GM12878 (cell line): ENCODE results near the gene MAP2K1. TPM values are rescaled to one million over a fixed set of nuclear protein-coding genes. Genes with fewer than 3 reads are reported as not detected.

Experiments
- CBFB ChIP-seq: IDR thresholded peaks from 2 replicates; pipeline ENCODE4 v1.6.1; 2016; ENCODE audit warnings: antibody characterized with exemption, low read depth
- CBX3 ChIP-seq: fragments of 200-600 bp; sonication (generic); IDR thresholded peaks from 2 replicates; pipeline ENCODE4 v1.6.1; 2016; ENCODE audit warnings: low read depth, borderline replicate concordance
- CREM ChIP-seq: IDR thresholded peaks from 2 replicates; pipeline ENCODE4 v1.6.1; 2014; ENCODE audit warnings: antibody characterized with exemption, low read depth
- EP300 ChIP-seq, 2 experiments: fragments of 150-350 bp in 1 of 2; IDR thresholded peaks; 2 replicates each; pipeline ENCODE4 v1.6.1; 2011 to 2012; ENCODE audit warnings: low read depth in 2 of 2, low read length in 2 of 2, borderline replicate concordance in 1 of 2, improper control_type of control experiment in 1 of 2, inconsistent platforms in 1 of 2; ENCODE audit not compliant: control insufficient read depth in 1 of 2
- LARP7 ChIP-seq: fragments of 450-650 bp; IDR thresholded peaks from 2 replicates; pipeline ENCODE4 v1.6.1; 2017; ENCODE audit warnings: mild to moderate bottlenecking
- MTA2 ChIP-seq: fragments of 450-650 bp; IDR thresholded peaks from 2 replicates; pipeline ENCODE4 v1.6.1; 2016; ENCODE audit warnings: low read depth, mild to moderate bottlenecking, moderate library complexity
- POLR2A ChIP-seq: IDR thresholded peaks from 2 replicates; pipeline ENCODE4 v1.6.1; 2011; ENCODE audit warnings: low read depth, mild to moderate bottlenecking, low read length
- RCOR1 ChIP-seq: conservative IDR thresholded peaks from 2 replicates; pipeline ENCODE4 v1.6.1; 2012; ENCODE audit warnings: low read depth, low read length, improper control_type of control experiment
- SMAD1 ChIP-seq: fragments of 450-650 bp; IDR thresholded peaks from 2 replicates; pipeline ENCODE4 v1.6.1; 2018; ENCODE audit warnings: mild to moderate bottlenecking, low read depth; ENCODE audit not compliant: partially characterized antibody
- TCF12 ChIP-seq: IDR thresholded peaks from 2 replicates; pipeline ENCODE4 v1.6.1; 2011; ENCODE audit warnings: low read depth, mild to moderate bottlenecking, low read length
- YY1 ChIP-seq: IDR thresholded peaks from 2 replicates; pipeline ENCODE4 v1.6.1; 2011; ENCODE audit warnings: low read depth, mild to moderate bottlenecking, low read length
- polyA plus RNA-seq, 11 experiments: library from polyadenylated mRNA; depleted of rRNA in 4 of 11; unstranded in 6 of 11; stranded (reverse) in 5 of 11; fragments of >200 nt; fragmentation: Nextera tagmentation in 4 of 11; fragmentation: Illumina TruSeq in 1 of 11; extraction: Ambion mirVana in 4 of 11; extraction: Trizol in 1 of 11; gene quantifications; 1 replicate in 1 of 11; 2 replicates in 10 of 11; pipeline versions ENCODE4 v1.2.1 to v1.2.3, GENCODE V29; 2011 to 2016; ENCODE audit warnings: inconsistent platforms in 2 of 11, missing spikeins in 2 of 11, low read depth in 1 of 11
- total RNA-seq, 4 experiments: library from RNA; depleted of rRNA in 3 of 4; stranded (reverse); fragments of >200 nt in 3 of 4; fragmentation: Illumina TruSeq in 1 of 4; extraction: Trizol in 1 of 4; gene quantifications; 2 replicates each; pipeline versions ENCODE4 v1.2.1 to v1.2.3, GENCODE V29; 2013 to 2021
- TF ChIP-seq, protein P1 (sequence below): fragments of 450-650 bp; IDR thresholded peaks from 2 replicates; pipeline ENCODE4 v1.6.1; 2017; ENCODE audit warnings: low read depth, mild to moderate bottlenecking, moderate library complexity
- TF ChIP-seq, protein P2 (sequence below): fragments of 450-650 bp; IDR thresholded peaks from 2 replicates; pipeline ENCODE4 v1.6.1; 2018; ENCODE audit warnings: borderline replicate concordance, mild to moderate bottlenecking; ENCODE audit not compliant: partially characterized antibody
- TF ChIP-seq, protein P3 (sequence below): IDR thresholded peaks from 2 replicates; pipeline ENCODE4 v1.6.1; 2012; ENCODE audit warnings: improper control_type of control experiment, low read depth, low read length; ENCODE audit not compliant: insufficient replicate concordance
- TF ChIP-seq, protein P4 (sequence below): IDR thresholded peaks from 2 replicates; pipeline ENCODE4 v1.6.1; 2012; ENCODE audit warnings: low read depth, low read length, improper control_type of control experiment
- TF ChIP-seq, protein P5 (sequence below): fragments of 450-650 bp; formaldehyde crosslinking; IDR thresholded peaks from 2 replicates; pipeline ENCODE4 v1.4.0; 2020; ENCODE audit warnings: mild to moderate bottlenecking, moderate library complexity

The MAP2K1 gene
- total and polyA plus RNA-seq, 10 of the 15 experiments (the other 5 are each of a cell fraction or from before 2014, with no cell fraction given): 11.2 to 112 (median 56.6) TPM

DNA sequence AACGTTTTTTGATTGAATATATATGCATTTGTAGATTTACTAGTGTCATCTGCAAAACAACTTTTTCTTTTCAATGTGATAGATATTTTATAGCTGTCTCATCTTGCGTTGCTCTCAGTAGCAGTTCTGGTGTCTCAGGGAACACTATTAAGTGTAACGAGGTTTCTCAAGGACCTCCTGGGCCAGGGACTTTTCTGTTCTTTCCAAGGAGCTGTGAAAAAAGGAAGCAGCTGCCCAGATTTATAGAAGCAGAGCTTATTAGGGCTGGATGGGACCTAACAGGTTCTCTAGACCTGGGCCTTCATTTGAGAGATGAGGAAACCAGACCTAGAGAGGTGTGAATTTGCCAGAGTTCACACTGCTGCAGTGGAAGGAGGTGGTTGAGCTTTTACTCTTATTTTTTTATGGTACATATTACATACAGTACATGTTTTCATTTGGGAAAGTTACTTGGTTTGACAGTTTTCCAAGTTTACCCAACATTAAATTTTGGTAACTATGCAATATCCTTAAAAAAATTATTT lies 16.1 kb downstream of the MAP2K1 start (continued):
- TF ChIP-seq YY1 (no peak), CREM (no peak), SMAD1 (no peak), RCOR1 (no peak), CBX3 (no peak), MTA2 (no peak), CBFB (no peak), POLR2A (no peak), TCF12 (no peak), EP300 (IDR thresholded peaks at IDR 0.05; ENCODE audit: borderline replicate concordance in 1 of 2, control insufficient read depth in 1 of 2, low read depth in 2 of 2, low read length in 2 of 2) (no peak), LARP7 (no peak)
- TF ChIP-seq, protein P1, sequence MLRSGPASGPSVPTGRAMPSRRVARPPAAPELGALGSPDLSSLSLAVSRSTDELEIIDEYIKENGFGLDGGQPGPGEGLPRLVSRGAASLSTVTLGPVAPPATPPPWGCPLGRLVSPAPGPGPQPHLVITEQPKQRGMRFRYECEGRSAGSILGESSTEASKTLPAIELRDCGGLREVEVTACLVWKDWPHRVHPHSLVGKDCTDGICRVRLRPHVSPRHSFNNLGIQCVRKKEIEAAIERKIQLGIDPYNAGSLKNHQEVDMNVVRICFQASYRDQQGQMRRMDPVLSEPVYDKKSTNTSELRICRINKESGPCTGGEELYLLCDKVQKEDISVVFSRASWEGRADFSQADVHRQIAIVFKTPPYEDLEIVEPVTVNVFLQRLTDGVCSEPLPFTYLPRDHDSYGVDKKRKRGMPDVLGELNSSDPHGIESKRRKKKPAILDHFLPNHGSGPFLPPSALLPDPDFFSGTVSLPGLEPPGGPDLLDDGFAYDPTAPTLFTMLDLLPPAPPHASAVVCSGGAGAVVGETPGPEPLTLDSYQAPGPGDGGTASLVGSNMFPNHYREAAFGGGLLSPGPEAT: peak; percentile 94
- TF ChIP-seq, protein P2, sequence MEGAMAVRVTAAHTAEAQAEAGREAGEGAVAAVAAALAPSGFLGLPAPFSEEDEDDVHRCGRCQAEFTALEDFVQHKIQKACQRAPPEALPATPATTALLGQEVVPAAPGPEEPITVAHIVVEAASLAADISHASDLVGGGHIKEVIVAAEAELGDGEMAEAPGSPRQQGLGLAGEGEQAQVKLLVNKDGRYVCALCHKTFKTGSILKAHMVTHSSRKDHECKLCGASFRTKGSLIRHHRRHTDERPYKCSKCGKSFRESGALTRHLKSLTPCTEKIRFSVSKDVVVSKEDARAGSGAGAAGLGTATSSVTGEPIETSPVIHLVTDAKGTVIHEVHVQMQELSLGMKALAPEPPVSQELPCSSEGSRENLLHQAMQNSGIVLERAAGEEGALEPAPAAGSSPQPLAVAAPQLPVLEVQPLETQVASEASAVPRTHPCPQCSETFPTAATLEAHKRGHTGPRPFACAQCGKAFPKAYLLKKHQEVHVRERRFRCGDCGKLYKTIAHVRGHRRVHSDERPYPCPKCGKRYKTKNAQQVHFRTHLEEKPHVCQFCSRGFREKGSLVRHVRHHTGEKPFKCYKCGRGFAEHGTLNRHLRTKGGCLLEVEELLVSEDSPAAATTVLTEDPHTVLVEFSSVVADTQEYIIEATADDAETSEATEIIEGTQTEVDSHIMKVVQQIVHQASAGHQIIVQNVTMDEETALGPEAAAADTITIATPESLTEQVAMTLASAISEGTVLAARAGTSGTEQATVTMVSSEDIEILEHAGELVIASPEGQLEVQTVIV: no peak
- TF ChIP-seq, protein P3, sequence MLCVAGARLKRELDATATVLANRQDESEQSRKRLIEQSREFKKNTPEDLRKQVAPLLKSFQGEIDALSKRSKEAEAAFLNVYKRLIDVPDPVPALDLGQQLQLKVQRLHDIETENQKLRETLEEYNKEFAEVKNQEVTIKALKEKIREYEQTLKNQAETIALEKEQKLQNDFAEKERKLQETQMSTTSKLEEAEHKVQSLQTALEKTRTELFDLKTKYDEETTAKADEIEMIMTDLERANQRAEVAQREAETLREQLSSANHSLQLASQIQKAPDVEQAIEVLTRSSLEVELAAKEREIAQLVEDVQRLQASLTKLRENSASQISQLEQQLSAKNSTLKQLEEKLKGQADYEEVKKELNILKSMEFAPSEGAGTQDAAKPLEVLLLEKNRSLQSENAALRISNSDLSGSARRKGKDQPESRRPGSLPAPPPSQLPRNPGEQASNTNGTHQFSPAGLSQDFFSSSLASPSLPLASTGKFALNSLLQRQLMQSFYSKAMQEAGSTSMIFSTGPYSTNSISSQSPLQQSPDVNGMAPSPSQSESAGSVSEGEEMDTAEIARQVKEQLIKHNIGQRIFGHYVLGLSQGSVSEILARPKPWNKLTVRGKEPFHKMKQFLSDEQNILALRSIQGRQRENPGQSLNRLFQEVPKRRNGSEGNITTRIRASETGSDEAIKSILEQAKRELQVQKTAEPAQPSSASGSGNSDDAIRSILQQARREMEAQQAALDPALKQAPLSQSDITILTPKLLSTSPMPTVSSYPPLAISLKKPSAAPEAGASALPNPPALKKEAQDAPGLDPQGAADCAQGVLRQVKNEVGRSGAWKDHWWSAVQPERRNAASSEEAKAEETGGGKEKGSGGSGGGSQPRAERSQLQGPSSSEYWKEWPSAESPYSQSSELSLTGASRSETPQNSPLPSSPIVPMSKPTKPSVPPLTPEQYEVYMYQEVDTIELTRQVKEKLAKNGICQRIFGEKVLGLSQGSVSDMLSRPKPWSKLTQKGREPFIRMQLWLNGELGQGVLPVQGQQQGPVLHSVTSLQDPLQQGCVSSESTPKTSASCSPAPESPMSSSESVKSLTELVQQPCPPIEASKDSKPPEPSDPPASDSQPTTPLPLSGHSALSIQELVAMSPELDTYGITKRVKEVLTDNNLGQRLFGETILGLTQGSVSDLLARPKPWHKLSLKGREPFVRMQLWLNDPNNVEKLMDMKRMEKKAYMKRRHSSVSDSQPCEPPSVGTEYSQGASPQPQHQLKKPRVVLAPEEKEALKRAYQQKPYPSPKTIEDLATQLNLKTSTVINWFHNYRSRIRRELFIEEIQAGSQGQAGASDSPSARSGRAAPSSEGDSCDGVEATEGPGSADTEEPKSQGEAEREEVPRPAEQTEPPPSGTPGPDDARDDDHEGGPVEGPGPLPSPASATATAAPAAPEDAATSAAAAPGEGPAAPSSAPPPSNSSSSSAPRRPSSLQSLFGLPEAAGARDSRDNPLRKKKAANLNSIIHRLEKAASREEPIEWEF: no peak
- TF ChIP-seq, protein P4, sequence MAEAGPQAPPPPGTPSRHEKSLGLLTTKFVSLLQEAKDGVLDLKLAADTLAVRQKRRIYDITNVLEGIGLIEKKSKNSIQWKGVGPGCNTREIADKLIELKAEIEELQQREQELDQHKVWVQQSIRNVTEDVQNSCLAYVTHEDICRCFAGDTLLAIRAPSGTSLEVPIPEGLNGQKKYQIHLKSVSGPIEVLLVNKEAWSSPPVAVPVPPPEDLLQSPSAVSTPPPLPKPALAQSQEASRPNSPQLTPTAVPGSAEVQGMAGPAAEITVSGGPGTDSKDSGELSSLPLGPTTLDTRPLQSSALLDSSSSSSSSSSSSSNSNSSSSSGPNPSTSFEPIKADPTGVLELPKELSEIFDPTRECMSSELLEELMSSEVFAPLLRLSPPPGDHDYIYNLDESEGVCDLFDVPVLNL: no peak
- TF ChIP-seq, protein P5, sequence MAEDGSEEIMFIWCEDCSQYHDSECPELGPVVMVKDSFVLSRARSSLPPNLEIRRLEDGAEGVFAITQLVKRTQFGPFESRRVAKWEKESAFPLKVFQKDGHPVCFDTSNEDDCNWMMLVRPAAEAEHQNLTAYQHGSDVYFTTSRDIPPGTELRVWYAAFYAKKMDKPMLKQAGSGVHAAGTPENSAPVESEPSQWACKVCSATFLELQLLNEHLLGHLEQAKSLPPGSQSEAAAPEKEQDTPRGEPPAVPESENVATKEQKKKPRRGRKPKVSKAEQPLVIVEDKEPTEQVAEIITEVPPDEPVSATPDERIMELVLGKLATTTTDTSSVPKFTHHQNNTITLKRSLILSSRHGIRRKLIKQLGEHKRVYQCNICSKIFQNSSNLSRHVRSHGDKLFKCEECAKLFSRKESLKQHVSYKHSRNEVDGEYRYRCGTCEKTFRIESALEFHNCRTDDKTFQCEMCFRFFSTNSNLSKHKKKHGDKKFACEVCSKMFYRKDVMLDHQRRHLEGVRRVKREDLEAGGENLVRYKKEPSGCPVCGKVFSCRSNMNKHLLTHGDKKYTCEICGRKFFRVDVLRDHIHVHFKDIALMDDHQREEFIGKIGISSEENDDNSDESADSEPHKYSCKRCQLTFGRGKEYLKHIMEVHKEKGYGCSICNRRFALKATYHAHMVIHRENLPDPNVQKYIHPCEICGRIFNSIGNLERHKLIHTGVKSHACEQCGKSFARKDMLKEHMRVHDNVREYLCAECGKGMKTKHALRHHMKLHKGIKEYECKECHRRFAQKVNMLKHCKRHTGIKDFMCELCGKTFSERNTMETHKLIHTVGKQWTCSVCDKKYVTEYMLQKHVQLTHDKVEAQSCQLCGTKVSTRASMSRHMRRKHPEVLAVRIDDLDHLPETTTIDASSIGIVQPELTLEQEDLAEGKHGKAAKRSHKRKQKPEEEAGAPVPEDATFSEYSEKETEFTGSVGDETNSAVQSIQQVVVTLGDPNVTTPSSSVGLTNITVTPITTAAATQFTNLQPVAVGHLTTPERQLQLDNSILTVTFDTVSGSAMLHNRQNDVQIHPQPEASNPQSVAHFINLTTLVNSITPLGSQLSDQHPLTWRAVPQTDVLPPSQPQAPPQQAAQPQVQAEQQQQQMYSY: no peak
